HG03558 (cell line): ENCODE data around the gene SLC43A3.
"Not testable (repeated sequence)": the region's sequence is repeated elsewhere in the genome, so short reads cannot be mapped to it uniquely, and the experiment has no call there.

Experiments used
- ATAC-seq: cut with Tn5 transposase; IDR thresholded peaks from one replicate; pipeline ENCODE4 v1.9.1; 2021; ENCODE audit warnings: moderate number of reproducible peaks; ENCODE audit not compliant: unreplicated experiment; ENCODE audit errors: extremely low read depth

The SLC43A3 gene

DNA sequence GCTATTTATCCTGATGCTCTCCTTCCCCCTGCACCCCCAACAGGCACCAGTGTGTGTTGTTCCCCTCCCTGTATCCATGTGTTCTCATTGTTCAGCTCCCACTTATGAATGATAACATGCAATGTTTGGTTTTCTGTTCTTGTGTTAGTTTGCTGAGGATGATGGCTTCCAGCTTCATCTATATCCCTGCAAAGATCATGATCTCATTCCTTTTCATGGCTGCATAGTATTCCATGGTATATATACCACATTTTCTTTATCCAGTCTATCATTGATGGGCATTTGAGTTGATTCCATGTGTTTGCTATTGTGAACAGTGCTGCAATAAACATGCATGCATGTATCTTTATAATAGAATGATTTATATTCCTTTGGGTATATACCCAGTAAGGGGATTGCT is 65.5 kb downstream of the SLC43A3 start:
- ATAC-seq, result not testable (repeated sequence)

DNA sequence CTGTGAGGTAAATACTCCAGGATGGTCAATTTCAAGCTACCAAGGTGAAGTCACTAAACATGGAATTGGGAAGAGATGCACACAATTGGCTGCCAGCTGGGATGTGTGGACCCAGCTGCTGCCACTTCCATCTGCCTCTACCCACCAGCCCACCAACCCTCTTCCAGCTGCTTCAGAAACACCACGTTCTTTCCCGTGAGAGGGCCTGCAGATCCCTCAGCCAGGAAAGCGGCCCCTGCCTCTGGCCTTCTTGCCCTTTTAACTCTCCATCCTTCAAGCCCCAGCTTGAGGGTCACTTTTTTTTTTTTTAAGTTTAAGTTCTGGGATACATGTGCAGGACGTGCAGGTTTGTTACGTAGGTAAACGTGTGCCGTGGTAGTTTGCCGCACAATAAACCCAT is 65.9 kb downstream of the SLC43A3 start:
- ATAC-seq, result no peak

DNA sequence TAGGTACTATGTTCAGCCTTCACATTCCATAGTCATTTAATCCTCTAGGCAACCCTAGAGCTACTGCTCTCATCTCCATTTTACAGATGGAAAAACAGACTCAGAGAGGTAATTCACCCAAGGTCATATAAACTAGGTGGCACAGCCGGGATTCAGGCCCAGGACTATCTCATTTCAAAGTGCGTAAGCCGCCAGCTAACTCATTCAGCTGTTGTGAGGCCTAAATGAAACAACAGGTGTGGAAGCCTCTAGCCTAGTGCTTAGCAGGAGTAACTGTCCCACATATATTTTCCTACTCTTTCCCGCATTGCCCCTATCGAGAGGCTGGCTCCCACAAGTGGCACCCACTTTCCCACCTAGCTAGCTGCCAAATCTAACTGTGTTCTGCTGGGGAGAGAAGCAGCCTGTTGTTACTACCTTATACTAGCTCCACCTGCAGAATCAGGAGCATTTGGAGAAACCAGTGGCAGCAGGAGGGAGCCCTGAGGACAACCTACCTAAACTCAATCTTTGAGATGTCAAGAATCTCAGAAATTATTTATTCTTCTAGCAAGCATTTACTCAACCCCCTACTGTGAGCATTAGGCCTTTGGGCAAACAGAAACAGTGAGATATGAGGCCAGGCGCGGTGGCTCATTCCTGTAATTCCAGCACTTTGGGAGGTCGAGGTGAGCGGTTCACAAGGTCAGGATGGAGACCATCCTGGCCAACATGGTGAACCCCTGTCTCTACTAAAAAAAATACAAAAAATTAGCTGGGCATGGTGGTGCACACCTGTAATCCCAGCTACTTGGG is 66.8 kb downstream of the SLC43A3 start:
- ATAC-seq, result no peak

DNA sequence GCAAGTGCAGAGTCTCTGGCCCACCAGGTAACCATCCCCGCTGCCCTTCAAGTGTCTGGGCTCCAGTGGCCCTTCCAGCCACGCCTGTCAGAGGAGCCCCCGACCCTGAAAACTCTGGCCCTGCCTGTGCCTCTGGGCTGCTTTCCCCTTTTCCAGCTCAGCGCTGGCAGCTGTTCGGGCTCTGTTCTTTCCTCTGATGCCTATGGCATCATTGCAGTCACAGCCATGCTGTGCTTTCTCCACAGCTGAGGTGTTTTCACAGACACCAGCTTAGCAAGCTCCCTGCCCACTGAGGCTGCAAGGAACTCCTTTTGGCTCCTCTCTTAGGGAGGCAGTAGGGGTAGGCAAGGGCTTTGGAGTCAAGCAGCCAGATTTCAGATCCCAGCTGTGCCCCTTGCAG is 67.5 kb downstream of the SLC43A3 start:
- ATAC-seq, result no peak

DNA sequence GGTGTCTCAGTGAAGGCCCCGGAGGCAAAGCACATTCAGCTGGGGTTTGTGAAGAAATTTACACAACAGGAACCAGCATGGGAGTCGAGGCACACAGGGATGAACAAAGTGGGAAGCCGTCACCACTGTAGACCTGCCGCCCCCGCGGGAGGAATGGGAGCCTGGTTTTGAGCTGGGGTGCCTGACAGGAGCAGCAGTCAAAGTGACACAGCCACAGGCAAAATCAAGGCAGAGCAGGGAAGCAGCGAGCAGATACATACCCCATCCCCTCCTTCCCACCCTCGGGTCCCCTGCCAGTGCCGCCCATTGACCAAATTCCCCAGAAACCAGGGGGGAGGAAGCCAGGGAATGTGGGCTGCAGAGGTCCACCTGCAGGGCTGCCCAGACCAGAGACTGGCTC is 67.9 kb downstream of the SLC43A3 start:
- ATAC-seq, result no peak

DNA sequence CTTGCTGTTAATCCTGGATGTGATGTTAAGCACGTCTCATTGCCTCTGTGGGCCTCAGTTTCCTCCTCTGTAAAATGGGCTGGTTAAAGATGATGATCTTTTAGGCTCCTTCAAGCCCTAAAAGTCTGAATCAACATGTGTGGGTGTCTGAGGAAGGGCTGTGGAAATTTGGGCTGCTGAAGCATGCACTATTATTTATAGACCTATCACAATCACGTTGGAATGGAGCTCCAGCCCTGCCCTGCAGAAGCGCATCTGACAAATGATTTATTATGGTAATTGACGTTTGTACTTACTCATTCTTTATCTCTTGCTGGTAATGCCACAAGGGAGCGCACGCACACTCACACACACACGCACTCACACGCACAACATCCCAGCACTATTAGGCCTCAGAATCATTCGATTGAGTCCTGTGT is 68.4 kb downstream of the SLC43A3 start:
- no peak for ATAC-seq

DNA sequence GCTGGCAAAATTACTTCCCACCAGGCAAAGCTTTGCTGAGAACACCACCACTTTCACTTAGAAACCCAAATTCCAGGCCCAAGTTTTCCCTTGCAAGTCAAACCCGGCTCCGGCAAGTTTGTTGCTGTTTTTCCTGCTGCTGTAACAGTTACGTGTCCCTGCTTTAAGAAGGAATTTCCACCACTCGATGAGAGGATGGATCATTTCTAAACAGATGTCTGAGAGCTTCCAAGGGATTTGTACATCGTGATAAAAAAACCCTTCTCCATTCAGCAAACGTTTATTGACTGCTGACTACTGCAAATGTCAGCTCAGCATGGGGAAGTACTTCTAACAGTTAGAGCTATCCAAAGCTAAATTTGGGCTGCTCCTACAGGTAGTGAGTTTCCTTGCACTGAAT is 69.1 kb downstream of the SLC43A3 start:
- no peak for ATAC-seq

DNA sequence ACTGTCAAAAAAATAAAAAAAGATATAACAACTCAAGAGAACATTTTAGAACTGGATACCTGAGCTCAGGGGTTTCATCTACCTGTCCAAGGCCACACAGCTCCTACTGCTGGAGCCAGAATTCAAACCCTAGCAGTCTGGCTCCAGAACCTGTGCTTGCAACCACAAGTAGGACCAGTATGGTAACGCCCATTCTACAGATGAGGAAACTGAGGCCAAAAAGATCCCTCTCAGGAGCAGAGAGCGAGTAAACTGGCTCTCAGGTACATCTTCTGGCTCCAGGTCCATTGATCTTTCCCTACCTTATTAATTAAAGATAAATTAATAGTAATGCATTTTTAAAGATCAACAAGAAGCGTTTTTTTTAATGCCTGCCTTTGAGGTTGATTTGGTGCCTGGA is 69.6 kb downstream of the SLC43A3 start:
- ATAC-seq, result no peak
